ENCODE results near the gene SARNP. TPM values are rescaled to one million over a fixed set of nuclear protein-coding genes. Genes with fewer than 3 reads are reported as not detected.

Gene SARNP
- polyA plus RNA-seq, 3 donors from 2014 or later, result 115 to 157 (median 132) TPM

Other genes starting within 250 kb of the SARNP start
- gene OR2AP1, start 245.3 kb downstream of the SARNP start, polyA plus RNA-seq, result not detected
- not detected for gene OR10P1, start 180.8 kb downstream of the SARNP start, polyA plus RNA-seq
- gene ITGA7, start 109.8 kb downstream of the SARNP start, polyA plus RNA-seq, result under 1 TPM in 1 of 3 donors, not detected in 2; 0.31 TPM
- gene BLOC1S1, start 101.7 kb downstream of the SARNP start, polyA plus RNA-seq, result 100 to 1,000 TPM; 108 to 198 (median 127) TPM
- gene RDH5, start 97.3 kb downstream of the SARNP start, polyA plus RNA-seq, result 1 to 10 TPM in 1 of 3 donors, not detected in 2; 2.8 TPM
- 1,000 to 10,000 TPM; 1,258 to 1,754 (median 1,754) TPM for gene CD63, start 88.7 kb downstream of the SARNP start, polyA plus RNA-seq
- 1 to 10 TPM in 1 of 3 donors, under 1 TPM in 2; 0.16 to 1.7 (median 0.64) TPM for gene GDF11, start 74.6 kb downstream of the SARNP start, polyA plus RNA-seq
- 100 to 1,000 TPM; 104 to 163 (median 147) TPM for gene ORMDL2, start 317 bp upstream of the SARNP start, polyA plus RNA-seq
- gene DNAJC14, start 11.9 kb upstream of the SARNP start, polyA plus RNA-seq, result 10 to 100 TPM; 36.7 to 51.4 (median 51.1) TPM
- gene MMP19, start 25.2 kb upstream of the SARNP start, polyA plus RNA-seq, result under 1 TPM in 1 of 3 donors, not detected in 2; 0.10 TPM
- gene PYM1, start 110.2 kb upstream of the SARNP start, polyA plus RNA-seq, result 10 to 100 TPM; 41.2 to 66.3 (median 54.2) TPM
- 10 to 100 TPM; 14.9 to 38.1 (median 19.7) TPM for gene DGKA, start 113.4 kb upstream of the SARNP start, polyA plus RNA-seq
- under 1 TPM in 1 of 3 donors, not detected in 2; 0.44 TPM for gene PMEL, start 148.3 kb upstream of the SARNP start, polyA plus RNA-seq
- gene CDK2, start 149.1 kb upstream of the SARNP start, polyA plus RNA-seq, result 10 to 100 TPM; 11.6 to 27.7 (median 13.4) TPM
- 10 to 100 TPM; 54.6 to 80.6 (median 76.9) TPM for gene RAB5B, start 156.4 kb upstream of the SARNP start, polyA plus RNA-seq
- gene SUOX, start 179.6 kb upstream of the SARNP start, polyA plus RNA-seq, result 1 to 10 TPM; 3.5 to 5.9 (median 5.9) TPM
- gene IKZF4, start 203.3 kb upstream of the SARNP start, polyA plus RNA-seq, result 1 to 10 TPM in 1 of 3 donors, not detected in 2; 1.0 TPM
- gene RPS26, start 224.2 kb upstream of the SARNP start, polyA plus RNA-seq, result 100 to 1,000 TPM; 294 to 705 (median 698) TPM